HepG2 (cell line): ENCODE data around the gene TCF3. TPM values are rescaled to one million over a fixed set of nuclear protein-coding genes. Genes with fewer than 3 reads are reported as not detected.
A peak's percentile ranks its signal among the peaks of the same experiment; 100 is the strongest.

Source experiments
- ARNTL ChIP-seq: sonication (generic); formaldehyde crosslinking; IDR thresholded peaks from 2 replicates; pipeline ENCODE4 v1.4.0; 2020; ENCODE audit warnings: mild to moderate bottlenecking, missing genetic modification reagents
- CENPT ChIP-seq: sonication (generic); formaldehyde crosslinking; IDR thresholded peaks from 2 replicates; pipeline ENCODE4 v1.8.0; 2022; ENCODE audit warnings: low read depth, mild to moderate bottlenecking, moderate library complexity, missing genetic modification reagents
- EHMT2 ChIP-seq: fragments of 200-600 bp; sonication (generic); IDR thresholded peaks from 2 replicates; pipeline ENCODE4 v1.7.0; 2017; ENCODE audit warnings: antibody characterized with exemption, low read depth, low read length, borderline replicate concordance
- ELK4 ChIP-seq: sonication (generic); formaldehyde crosslinking; IDR thresholded peaks from 2 replicates; pipeline ENCODE4 v1.9.0; 2021; ENCODE audit warnings: missing genetic modification reagents, borderline replicate concordance
- EP300 ChIP-seq, 3 experiments: sonication (generic) in 1 of 3; formaldehyde crosslinking in 1 of 3; IDR thresholded peaks; 2 replicates each; pipeline versions ENCODE4 v1.5.1 to v1.6.1; 2011 to 2020; ENCODE audit warnings: low read depth in 2 of 3, low read length in 2 of 3, borderline replicate concordance in 1 of 3, improper control_type of control experiment in 1 of 3, mild to moderate bottlenecking in 1 of 3, missing genetic modification reagents in 1 of 3, moderate library complexity in 1 of 3
- FOXO1 ChIP-seq: sonication (generic); formaldehyde crosslinking; IDR thresholded peaks from 2 replicates; pipeline ENCODE4 v1.4.0; 2020; ENCODE audit warnings: missing genetic modification reagents
- MXD3 ChIP-seq: IDR thresholded peaks from 2 replicates; pipeline ENCODE4 v1.6.1; 2016; ENCODE audit warnings: mild to moderate bottlenecking, missing biosample characterization, missing genetic modification reagents
- NFYB ChIP-seq: sonication (generic); formaldehyde crosslinking; IDR thresholded peaks from 2 replicates; pipeline ENCODE4 v1.4.0; 2020; ENCODE audit warnings: missing genetic modification reagents
- NR2F6 ChIP-seq, 2 experiments: IDR thresholded peaks; 2 replicates each; pipeline ENCODE4 v1.6.1; 2016; ENCODE audit warnings: antibody characterized with exemption in 1 of 2, mild to moderate bottlenecking in 1 of 2
- SP1 ChIP-seq, 2 experiments: fragments of 450-650 bp in 1 of 2; sonication (generic) in 1 of 2; formaldehyde crosslinking in 1 of 2; IDR thresholded peaks; 2 replicates each; pipeline versions ENCODE4 v1.4.0 to v1.6.1; 2016 to 2020; ENCODE audit warnings: missing genetic modification reagents in 1 of 2
- ZBTB38 ChIP-seq: sonication (generic); formaldehyde crosslinking; IDR thresholded peaks from 2 replicates; pipeline ENCODE4 v1.5.1; 2020; ENCODE audit warnings: mild to moderate bottlenecking, missing genetic modification reagents
- ZNF263 ChIP-seq: sonication (generic); formaldehyde crosslinking; IDR thresholded peaks from 2 replicates; pipeline ENCODE4 v1.4.0; 2020; ENCODE audit warnings: missing genetic modification reagents
- ZNF274 ChIP-seq: sonication (generic); formaldehyde crosslinking; IDR thresholded peaks from 2 replicates; pipeline ENCODE4 v1.5.1; 2020; ENCODE audit warnings: mild to moderate bottlenecking, missing genetic modification reagents
- ZNF367 ChIP-seq: sonication (generic); formaldehyde crosslinking; IDR thresholded peaks from 2 replicates; pipeline ENCODE4 v1.4.0; 2020; ENCODE audit warnings: missing genetic modification reagents, borderline replicate concordance
- ZNF441 ChIP-seq: sonication (generic); formaldehyde crosslinking; IDR thresholded peaks from 2 replicates; pipeline ENCODE4 v1.7.0; 2021; ENCODE audit warnings: missing genetic modification reagents, borderline replicate concordance
- polyA plus RNA-seq, 8 experiments: library from polyadenylated mRNA; depleted of rRNA in 3 of 8; stranded (reverse) in 7 of 8; unstranded in 1 of 8; fragments of >200 nt; fragmentation: Illumina TruSeq in 4 of 8; extraction: Trizol in 4 of 8; gene quantifications; 2 replicates each; pipeline versions ENCODE4 v1.2.1 to v1.2.3, GENCODE V29; 2011 to 2016; ENCODE audit warnings: low read depth in 4 of 8, missing spikeins in 1 of 8, mixed read lengths in 1 of 8; ENCODE audit not compliant: insufficient read depth in 1 of 8
- total RNA-seq, 5 experiments: library from RNA; depleted of rRNA; stranded (reverse); fragments of >200 nt; fragmentation: Illumina TruSeq; extraction: Trizol; gene quantifications; 2 replicates each; pipeline ENCODE4 v1.2.3, GENCODE V29; 2016; ENCODE audit warnings: low read depth in 1 of 5
- TF ChIP-seq, protein P1 (sequence below): sonication (generic); formaldehyde crosslinking; IDR thresholded peaks from 2 replicates; pipeline ENCODE4 v1.8.0; 2022; ENCODE audit warnings: low read depth, missing genetic modification reagents
- TF ChIP-seq, protein P2 (sequence below): sonication (generic); formaldehyde crosslinking; IDR thresholded peaks from 2 replicates; pipeline ENCODE4 v1.8.1; 2023; ENCODE audit warnings: mild to moderate bottlenecking, missing genetic modification reagents
- TF ChIP-seq, protein P3 (sequence below): sonication (generic); formaldehyde crosslinking; IDR thresholded peaks from 2 replicates; pipeline ENCODE4 v1.5.1; 2020; ENCODE audit warnings: mild to moderate bottlenecking, missing genetic modification reagents

Gene TCF3
- total and polyA plus RNA-seq, 2 of the 13 experiments (the other 11 are each of a cell fraction or from before 2014, with no cell fraction given): 51.4 to 53.2 TPM

- TF ChIP-seq EHMT2 (no peak), FOXO1 (peak; percentile 44; the same call in 1 of the 2 replicates), ELK4 (CRISPR knock-in tag) (no peak; the same call in 1 of the 2 replicates), NR2F6 (IDR thresholded peaks at IDR 0.05) (no peak), NR2F6 (CRISPR knock-in tag; IDR thresholded peaks at IDR 0.05) (no peak), CENPT (CRISPR knock-in tag) (peak; percentile 82), ZNF274 (peak; percentile 77; the same call in 1 of the 2 replicates), MXD3 (CRISPR knock-in tag) (peak; percentile 77; the same call in 1 of the 2 replicates), ARNTL (CRISPR knock-in tag) (0 out of 2 replicates have a peak, but pooled peaks have one; percentile 37), ZNF441 (CRISPR knock-in tag) (0 out of 2 replicates have a peak, but pooled peaks have one; percentile 60), ZBTB38 (CRISPR knock-in tag) (0 out of 2 replicates have a peak, but pooled peaks have one; percentile 29), EP300 (IDR thresholded peaks at IDR 0.05; ENCODE audit: low read depth in 2 of 2, low read length in 2 of 2) (0 out of 4 replicates have a peak, but pooled peaks of 1 of the 2 experiments have one; percentile 4), EP300 (CRISPR knock-in tag; IDR thresholded peaks at IDR 0.05; ENCODE audit: borderline replicate concordance) (0 out of 2 replicates have a peak, but pooled peaks have one; percentile 45), SP1 (IDR thresholded peaks at IDR 0.05) (no peak), SP1 (CRISPR knock-in tag; IDR thresholded peaks at IDR 0.05) (0 out of 2 replicates have a peak, but pooled peaks have one; percentile 44), ZNF263 (no peak), NFYB (CRISPR knock-in tag) (no peak), ZNF367 (CRISPR knock-in tag) (0 out of 2 replicates have a peak, but pooled peaks have one; percentile 2)
- TF ChIP-seq, protein P1, sequence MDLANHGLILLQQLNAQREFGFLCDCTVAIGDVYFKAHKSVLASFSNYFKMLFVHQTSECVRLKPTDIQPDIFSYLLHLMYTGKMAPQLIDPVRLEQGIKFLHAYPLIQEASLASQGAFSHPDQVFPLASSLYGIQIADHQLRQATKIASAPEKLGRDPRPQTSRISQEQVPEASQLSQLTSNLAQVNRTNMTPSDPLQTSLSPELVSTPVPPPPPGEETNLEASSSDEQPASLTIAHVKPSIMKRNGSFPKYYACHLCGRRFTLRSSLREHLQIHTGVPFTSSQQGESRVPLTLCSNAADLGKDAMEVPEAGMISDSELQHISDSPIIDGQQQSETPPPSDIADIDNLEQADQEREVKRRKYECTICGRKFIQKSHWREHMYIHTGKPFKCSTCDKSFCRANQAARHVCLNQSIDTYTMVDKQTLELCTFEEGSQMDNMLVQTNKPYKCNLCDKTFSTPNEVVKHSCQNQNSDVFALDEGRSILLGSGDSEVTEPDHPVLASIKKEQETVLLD (CRISPR knock-in tag): peak; percentile 87
- TF ChIP-seq, protein P2, sequence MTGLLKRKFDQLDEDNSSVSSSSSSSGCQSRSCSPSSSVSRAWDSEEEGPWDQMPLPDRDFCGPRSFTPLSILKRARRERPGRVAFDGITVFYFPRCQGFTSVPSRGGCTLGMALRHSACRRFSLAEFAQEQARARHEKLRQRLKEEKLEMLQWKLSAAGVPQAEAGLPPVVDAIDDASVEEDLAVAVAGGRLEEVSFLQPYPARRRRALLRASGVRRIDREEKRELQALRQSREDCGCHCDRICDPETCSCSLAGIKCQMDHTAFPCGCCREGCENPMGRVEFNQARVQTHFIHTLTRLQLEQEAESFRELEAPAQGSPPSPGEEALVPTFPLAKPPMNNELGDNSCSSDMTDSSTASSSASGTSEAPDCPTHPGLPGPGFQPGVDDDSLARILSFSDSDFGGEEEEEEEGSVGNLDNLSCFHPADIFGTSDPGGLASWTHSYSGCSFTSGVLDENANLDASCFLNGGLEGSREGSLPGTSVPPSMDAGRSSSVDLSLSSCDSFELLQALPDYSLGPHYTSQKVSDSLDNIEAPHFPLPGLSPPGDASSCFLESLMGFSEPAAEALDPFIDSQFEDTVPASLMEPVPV: no peak
- TF ChIP-seq, protein P3, sequence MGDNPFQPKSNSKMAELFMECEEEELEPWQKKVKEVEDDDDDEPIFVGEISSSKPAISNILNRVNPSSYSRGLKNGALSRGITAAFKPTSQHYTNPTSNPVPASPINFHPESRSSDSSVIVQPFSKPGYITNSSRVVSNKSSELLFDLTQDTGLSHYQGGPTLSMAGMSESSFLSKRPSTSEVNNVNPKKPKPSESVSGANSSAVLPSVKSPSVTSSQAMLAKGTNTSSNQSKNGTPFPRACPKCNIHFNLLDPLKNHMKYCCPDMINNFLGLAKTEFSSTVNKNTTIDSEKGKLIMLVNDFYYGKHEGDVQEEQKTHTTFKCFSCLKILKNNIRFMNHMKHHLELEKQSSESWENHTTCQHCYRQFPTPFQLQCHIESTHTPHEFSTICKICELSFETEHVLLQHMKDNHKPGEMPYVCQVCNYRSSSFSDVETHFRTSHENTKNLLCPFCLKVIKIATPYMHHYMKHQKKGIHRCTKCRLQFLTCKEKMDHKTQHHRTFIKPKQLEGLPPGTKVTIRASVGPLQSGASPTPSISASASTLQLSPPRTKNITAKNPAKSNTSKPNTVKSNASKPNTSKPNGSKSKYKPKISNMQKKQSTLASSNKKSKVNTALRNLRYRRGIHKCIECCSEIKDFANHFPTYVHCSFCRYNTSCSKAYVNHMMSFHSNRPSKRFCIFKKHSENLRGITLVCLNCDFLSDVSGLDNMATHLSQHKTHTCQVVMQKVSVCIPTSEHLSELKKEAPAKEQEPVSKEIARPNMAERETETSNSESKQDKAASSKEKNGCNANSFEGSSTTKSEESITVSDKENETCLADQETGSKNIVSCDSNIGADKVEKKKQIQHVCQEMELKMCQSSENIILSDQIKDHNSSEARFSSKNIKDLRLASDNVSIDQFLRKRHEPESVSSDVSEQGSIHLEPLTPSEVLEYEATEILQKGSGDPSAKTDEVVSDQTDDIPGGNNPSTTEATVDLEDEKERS: no peak
Observed at GRCh38 chr19:1592024-1592754, 60.2 kb downstream of the TCF3 start (continued).
